Measurements from ENCODE around the gene HIBCH.
"Not testable (repeated sequence)": the region's sequence is repeated elsewhere in the genome, so short reads cannot be mapped to it uniquely, and the experiment has no call there.

Gene HIBCH

DNA sequence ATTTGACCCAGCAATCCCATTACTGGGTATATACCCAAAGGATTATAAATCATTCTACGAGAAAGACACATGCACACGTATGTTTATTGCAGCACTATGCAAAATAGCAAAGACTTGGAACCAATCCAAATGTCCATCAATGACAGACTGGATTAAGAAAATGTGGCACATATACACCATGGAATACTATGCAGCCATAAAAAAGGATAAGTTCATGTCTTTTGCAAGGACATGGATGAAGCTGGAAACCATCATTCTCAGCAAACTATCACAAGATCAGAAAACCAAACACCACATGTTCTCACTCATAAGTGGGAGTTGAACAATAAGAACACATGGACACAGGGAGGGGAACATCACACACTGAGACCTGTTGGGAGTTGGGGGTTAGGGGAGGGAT lies 96.9 kb downstream of the HIBCH start:
- DNase-seq: not testable (repeated sequence)

DNA sequence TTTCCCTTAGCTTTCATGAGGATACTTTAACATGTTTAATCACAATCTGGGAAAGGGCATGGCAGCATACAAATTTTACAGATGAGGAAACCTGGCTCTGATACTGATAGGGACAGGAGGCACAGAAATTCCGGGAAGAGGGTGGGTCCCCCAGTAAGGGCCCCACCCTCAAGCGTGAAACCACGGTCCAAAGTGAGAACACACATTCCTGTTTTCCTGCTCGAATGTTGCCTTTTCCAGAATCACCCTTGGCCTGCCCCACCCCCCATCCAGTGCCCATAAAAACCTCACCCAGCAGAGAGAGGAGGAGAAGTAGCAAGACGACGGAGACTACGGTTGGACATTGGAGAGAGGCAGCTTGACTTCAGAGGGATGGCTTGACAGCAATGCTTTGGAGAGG lies 98.2 kb downstream of the HIBCH start:
- DNase-seq: no peak

DNA sequence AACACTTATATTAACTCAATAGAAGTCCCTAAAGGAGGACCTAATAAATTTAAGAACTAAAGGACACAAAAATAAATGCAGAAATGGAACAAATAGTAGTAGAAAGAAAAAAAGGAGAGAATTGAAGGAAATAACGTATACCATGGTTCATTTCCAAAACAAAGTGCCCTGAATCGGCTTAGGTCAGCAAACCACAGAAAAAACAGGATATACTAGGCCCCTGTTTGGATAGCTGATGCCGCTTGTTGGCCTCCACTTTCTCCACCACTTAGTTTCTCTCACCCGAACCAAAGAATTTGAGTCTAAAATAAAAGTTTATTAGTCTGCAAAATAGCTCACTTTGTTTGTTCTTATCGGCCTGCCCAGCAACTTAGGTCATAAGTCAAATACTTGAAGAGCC lies 100.4 kb downstream of the HIBCH start:
- DNase-seq: no peak

DNA sequence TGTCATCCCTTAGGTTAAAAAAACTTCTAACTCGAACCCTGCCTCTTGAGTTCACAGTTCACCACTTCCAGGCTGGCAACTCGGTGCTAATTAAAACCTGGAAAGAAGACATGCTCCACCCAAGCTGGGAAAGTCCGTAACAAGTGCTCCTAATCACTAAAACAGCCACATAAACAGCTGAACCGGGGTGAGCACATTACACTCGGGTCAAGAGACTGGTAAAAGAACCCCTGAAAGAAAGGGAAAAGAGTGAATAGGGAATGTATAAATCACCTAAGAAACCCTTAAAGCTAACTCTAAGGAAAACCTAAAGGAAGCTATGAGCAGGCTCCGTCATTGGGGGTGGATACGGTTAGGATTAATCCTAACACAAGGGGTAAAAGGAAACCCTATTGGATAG lies 102.0 kb downstream of the HIBCH start:
- DNase-seq: no peak

DNA sequence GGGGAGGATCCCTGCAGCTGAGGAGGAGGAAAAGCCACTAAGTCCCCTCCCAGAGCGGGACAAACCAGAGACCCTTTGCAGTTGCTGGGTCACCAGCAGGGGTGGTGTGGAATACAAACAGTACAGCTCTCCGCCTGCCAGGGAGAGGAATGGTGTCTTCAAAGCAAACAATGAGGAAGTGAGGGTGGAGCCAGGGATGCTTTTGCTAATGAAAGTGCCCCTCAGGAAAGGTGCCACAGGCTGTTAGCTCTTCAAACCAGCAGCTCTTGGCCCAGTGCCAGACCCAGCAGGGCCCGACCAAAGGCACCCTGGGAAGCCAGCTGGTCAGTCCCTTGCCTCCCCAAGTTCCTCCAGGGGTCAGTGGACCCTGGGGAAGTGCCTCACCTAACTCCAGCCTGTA lies 102.8 kb downstream of the HIBCH start:
- DNase-seq: no peak

DNA sequence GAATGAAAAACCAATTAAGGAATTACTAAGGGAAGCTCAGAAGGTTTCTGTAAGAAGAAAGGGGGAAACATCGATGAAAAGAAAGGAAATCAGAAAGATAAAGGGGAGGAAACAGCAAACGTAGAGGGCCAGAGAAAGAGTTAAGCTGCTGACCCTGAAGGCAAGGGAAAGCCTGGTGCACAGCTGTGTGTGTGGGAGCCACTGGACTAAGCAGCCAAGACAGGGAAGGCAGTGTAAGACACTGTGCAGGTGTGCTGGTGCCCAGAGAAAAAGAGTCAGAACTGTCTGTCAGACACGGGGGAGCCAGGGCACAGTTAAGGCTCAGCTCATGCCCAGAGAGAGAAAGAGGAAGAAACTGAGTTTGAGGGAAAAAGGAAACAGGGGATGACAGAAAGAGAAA lies 104.0 kb downstream of the HIBCH start:
- no peak for DNase-seq

DNA sequence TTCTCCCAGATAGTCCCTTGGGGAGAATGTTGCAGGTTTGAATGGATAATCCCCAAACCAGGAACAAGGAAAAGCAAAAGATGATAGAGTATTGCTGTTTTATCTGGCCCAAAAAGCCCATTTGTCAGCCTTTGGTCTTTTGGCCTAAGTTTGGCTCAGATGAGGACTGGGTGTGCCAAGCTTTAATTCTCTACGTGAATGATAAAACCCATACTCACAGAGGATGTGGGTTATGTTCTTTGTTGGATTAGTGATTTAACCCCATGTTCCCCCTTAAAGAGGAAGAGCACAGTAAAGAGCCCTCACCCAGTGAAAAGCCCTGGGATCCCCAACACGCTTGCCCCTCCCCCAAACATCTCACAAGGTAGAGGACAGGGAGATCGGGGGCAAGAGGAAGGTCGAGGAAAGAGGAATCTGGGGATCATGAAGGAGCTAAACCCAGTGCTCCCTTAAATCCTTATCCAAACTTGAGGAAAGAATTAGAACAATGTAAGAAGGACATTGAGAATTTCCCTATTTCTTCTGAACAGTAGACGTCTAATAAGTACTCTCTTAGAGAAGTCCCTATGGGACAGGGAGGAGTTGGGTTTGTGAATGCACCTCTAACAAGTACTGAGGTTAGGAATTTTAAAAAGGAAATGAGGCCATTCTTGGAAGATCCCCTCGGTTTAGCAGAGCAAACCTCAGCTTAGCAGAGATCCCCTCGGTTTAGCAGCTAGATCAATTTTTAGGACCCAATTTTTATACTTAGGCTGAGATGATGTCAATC lies 105.0 kb downstream of the HIBCH start:
- DNase-seq: no peak

GRCh38 chr2:190213441-190214335 lies 105.9 kb downstream of the HIBCH start:
- DNase-seq: no peak

- DNase-seq: no peak
These were observed 109.2 kb downstream of the HIBCH start for GRCh38 chr2:190210471-190210870.

GRCh38 chr2:190209559-190209958 lies 110.1 kb downstream of the HIBCH start:
- DNase-seq: no peak

DNA sequence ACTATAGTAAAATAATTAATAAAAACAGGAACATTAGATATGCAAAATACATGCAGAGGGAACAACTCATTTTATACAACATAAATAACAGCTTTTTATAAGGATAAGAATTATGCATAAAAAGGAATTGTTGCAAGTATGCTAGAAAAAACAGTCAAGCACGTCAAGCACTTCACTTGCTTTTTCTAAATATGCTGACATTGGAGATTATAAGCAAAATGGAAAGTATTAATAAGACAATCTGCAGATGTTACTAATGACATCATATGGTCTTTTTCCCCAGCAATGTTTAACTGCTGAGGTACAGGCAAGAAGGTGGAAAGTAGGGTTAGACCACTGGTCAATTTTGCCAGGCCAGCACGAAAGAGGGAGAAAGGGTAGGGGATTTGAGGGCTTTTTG lies 111.7 kb downstream of the HIBCH start:
- no peak for DNase-seq

DNA sequence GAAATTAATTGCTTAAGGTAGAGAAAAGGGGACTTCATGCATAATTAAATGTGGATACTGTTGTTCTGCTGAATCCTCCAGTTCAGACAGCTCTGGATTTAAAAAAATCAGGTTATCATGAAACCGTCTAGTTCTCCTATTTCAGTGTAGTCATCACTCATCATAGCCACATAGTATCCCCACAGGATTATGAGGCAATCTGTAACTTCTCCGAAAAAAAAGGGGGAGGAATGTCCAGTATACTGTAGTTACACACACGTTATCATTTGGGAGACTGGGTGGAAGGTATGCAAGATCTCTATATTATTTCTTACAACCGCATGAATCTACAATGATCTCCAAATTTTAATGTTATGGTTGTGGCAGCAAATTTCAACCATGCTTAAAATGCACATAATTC lies 114.0 kb downstream of the HIBCH start:
- no peak for DNase-seq

DNA sequence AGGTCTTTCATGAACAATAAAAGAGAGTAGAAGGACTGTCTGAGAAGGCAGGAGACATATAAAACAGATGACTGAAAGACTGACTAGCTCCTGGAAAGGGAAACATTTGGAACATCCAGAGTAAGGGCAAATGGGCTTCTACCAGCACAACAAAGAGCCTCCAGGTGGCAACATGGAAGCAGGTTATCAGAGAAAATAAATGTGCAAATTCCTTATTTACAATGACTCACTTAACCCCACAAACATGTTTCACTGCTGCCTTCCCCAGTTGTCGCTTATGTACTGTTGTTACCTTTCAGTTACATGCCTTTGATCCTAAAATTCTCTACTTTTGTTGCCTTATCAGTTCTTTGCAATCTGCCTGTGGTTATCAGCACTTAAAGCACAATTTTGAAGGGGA lies 117.0 kb downstream of the HIBCH start:
- no peak for DNase-seq

DNA sequence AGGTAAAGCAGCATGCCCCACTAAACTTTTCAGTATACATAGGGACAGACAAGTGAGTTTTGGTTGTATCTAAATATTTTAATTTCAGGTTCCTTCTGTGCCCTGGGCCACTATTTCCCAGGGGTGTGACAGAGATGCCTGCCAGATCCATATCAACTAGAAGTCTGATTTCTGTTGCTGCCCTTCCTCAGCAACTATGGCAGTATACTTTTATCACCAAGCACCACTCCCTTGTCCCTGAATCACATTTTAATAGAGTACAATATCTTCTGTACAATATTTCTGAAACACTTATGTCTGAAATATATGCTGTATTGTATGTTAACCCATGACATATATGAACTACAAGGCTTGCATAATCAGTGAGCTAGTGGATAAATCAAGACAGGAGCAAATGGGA lies 117.6 kb downstream of the HIBCH start:
- DNase-seq: no peak

DNA sequence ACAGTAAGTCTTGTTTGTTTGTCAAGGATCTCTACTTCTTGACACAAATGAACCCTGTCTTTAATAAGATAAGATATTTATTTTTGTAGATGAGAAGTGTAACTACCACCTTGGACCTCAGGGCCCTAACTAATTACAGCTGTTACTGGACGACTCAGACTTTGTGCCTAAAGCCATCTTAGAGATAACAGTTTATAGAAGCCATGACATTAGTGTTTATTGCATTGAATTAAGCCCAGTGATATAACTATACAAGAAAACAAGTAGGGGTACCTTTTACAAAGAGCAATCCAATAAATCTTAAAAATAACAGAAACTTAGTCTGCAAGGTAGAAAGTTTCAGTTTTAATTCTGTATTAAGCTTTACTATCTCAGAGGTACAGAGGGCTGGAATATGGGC lies 119.0 kb downstream of the HIBCH start:
- no peak for DNase-seq

DNA sequence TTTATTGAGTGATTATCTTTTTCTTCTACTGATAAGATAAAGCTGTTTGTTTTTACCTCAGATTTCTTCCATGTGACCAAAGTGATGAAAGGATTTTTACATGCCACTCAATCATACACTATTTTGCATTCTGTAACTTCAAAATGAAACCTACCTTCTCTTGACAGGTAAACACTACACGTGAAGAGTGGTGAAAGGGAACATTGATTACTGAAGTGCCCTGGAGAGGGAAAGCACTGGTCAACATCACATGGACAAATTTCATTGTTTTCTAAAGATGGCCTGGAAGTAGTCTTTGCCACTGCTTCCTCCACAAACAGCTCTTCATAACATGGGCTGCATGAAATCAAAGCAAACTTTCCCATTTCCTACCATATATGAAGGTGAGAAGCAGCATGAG lies 120.1 kb downstream of the HIBCH start:
- DNase-seq: no peak

DNA sequence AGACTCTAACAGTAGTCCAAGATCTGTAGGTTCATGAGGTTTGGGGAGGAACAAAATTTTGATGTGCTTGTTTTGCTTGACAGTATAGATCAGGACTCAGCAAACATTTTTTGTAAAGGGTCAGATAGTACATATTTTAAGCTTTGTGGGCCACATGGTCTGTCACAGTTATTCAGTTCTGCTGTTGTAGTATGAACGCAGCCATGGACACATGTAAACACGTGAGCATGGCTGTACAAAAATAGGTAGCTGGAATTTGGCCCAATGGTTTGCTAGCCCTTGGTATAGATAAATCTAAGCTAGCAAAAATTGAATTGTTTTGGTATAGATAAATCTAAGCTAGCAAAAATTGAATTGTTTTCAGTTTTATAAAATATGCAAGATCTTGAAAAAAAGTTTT lies 120.5 kb downstream of the HIBCH start:
- DNase-seq: no peak

DNA sequence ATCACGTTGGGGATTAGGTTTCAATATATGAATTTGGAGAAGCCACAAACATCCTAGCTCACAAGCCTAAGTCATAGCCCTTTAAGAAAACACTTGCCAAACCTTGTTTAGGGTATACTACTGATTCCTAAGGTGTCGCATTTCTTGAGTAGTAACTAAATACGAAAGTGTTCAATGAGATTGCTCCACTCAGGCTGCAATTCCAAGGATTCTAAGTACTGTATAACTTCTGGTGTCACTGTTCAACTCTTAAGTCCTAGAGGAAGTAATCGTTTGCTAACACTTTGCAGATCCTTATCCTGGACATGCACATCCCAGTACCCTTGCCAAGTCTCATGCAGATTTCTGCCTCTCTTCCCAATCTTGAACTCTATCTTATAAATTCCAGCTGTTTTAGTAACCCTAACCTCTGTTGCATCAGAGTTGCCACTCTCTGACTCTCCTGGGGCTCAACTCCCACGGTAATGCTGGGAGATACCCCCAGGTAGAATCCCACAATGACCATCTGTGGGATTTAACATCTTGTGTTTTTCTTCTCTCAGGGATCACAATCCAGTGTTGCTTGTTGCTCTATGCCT lies 122.4 kb downstream of the HIBCH start:
- no peak for DNase-seq

DNA sequence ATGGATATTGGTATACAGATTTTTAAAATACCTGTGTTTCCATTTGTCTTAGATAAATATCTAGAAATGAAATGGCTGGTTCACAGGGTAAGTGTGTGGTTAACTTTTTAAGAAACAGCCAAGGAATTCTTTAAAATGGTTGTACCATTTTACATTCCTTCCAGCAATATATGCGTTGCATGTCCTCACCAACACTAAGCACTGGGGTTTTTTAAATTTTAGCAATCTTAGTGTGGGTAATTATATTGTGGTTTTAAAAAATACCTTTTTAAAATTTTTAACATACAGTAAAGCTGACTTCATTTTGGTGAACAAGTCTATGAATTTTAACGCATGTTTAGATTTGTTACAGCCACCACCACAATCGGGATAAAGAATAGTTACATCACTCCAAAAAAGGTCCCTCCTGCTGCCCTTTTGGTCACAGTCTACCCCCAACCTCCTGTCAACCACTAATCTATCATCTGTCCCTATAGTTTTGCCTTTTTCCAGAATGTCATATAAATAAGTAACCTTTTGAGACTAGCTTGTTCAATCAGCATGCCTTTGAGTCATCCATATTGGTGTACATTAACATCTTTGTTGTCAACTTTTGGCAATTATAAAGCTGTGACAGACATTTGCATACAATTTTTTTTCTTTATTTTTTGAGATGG lies 129.0 kb downstream of the HIBCH start:
- no peak for DNase-seq

DNA sequence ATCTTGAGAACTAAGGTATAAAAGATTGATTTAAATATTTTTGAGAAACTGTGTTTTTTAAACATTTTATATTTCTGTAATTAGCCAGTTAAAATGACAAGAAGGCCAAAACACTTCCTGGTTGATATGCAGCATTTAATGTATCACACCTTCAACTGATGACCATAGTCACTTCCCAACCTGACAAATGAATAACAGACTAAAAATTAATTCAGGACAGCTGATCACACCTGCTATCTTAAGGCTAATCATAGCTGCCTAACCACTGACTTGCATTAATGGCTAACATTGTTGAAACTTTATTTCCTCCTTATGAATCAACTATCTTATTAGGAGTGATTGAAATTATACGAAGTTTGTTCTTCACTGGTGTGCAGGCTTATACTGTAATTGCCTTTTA lies 131.3 kb downstream of the HIBCH start:
- no peak for DNase-seq

GRCh38 chr2:190186238-190186637 lies 133.4 kb downstream of the HIBCH start:
- no peak for DNase-seq

GRCh38 chr2:190185380-190185779 lies 134.2 kb downstream of the HIBCH start:
- DNase-seq: no peak

DNA sequence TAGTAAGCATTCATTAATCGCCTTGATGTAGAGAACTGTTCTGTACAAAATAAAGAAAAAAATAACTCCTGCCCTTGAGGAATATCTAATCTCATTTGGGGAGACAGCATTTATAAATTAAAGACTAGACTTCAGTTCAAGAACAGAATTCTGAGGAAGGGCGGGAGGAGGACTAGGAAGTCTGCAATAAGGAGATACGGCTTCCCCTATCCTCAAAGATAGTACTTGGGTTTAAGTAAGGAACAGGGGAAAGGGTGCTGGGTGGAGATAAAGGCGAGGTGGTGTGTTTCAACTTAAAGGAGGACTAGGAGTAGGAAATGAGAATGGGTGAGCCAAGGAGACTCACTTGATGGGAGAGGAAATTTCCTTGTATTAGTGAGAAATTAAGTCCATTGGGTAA lies 135.2 kb downstream of the HIBCH start:
- DNase-seq: no peak

- no peak for DNase-seq
These were observed 136.1 kb downstream of the HIBCH start for GRCh38 chr2:190183539-190183938.
